ENCODE results near the gene ELMO2. TPM values are rescaled to one million over a fixed set of nuclear protein-coding genes. Genes with fewer than 3 reads are reported as not detected.
"Not testable (repeated sequence)": the region's sequence is repeated elsewhere in the genome, so short reads cannot be mapped to it uniquely, and the experiment has no call there.

The ELMO2 gene
- total RNA-seq, 1 donor from 2014 or later = 97.7 TPM

DNA sequence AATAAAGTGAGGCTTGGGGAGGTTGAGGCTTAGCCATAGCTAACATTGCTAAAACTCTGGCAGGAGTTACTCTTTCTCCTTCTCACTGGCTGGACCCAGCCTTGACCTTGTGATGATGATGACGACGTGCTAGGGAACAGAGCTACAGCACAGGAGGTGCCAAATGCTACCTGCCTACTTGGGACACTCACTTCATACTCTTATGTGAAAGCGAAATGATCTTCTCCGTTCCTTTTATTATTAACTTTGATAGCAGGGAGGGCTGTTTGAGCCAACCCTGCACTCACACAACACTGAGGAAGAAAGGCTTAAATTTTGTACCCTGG lies 1.2 kb upstream of the ELMO2 start:
- intact Hi-C loops (cut with micrococcal nuclease) = loop anchor here (2.0 kb wide), 2 partner anchors 385 to 527 kb away; partner anchors contain the start of gene ZSWIM1

DNA sequence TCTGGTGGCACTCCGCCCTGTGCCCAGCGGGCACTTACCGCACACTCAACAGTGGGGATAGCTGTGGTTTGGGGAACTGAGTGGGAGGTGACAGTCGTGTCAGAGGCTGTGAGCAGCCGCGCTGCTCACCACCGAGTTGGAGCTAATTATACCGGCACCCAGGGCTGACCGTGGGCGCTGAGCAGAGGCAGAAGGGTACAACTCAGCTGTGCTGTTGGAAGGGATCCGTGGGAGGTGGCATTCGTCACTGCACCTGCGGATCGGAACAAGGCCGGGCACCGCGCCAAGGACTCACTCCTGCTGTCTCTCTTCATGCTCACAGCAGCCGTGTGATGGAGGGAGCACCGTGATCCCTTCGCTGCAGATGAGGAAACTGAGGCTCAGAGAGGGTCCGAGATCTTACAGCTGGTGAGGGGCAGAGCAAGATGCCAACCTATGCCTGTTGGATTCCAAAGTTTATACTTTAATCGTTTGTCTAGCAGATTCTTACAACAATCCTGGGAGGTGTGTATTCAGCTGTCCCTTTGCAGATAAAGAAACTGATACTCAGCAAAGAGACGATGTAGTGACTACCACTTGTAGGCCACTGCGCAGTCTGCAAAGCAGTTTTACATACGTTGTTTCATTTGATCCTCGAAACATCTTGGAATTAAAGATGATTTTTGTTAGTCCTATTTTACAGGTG lies 713 bp upstream of the ELMO2 start:
- intact Hi-C loops (cut with micrococcal nuclease) = loop anchor here (1.0 to 2.0 kb wide), 10 partner anchors 43 to 1447 kb away; partner anchors contain the start of genes TOMM34, TP53RK, UBE2C and ZNF335

DNA sequence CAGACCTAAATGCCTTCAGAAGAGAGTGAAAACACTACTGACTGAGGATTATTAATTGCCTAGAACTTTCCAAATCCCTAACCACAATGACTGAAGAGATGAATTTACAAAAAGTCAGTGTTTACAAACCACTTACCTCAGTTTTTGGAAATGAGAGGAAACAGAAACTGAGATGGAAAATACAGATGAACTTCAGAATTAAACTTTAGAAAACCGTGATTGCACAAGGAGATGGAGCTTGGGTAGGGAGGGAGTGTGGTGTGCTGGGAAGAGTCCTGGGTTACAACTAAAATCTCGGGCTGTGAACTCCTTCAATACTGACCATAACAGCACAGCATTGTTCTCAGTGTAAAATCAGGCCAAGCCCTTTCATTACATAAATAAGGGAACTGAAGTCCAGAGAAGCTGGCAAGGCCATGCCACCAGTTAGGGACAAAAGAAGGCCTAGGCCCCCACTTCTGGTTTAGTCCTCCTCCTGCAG lies 4.0 kb downstream of the ELMO2 start:
- intact Hi-C loops (cut with micrococcal nuclease) = loop anchor here (5.0 kb wide), 1 partner anchor 590 kb away; no protein-coding TSS in a partner anchor

DNA sequence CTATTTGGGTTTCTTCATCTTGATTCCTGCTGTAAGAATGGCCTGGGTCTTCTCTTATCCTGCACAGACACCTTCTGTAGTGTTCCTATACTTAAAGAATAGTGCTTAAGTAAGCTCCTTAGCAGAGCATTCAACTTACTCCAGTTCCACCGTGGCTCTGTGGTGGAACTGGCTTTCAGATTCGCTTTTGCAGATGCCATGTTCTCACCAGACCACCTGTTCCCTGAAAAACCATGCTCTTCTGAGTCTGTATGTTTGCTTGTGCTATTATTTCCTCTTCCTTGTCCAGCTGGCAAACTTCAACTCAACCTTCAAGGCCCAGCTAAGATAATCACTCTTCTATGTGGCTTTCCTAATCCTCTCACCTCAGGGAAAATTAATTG lies 4.9 kb downstream of the ELMO2 start:
- intact Hi-C loops (cut with micrococcal nuclease) = loop anchor here (1.0 to 5.0 kb wide), 5 partner anchors 10 to 591 kb away; partner anchors contain the start of gene TP53RK

DNA sequence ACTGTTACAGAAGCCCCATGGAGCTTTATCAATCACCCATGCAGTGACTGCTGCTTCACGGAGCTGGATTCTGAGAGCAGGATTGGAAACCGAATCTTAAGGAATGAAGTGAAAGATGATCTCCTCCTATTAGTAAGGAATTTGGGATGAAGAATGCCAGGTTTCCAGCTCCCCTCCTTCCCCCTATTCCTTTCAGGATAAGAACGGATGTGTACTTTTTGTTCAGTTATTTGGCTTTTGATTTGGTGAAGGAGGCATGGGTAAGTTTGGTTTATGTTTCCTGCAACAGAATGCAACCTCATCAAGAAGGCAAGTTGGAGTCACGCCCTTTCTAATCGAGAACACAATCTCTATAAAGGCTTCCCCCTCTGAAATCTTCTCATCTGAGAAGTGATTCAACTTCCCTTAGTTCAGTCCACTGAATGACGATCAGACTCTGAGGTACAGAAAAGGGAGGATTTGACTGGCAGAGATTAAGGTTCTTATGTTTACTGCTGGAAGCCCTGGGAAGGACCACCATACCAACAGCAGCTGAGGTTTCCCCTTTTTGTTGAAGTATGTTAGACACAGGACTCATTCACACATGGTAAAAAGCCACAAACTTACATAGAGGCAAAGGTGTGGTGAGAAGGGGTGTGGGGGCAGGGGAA lies 5.5 kb downstream of the ELMO2 start:
- intact Hi-C loops (cut with micrococcal nuclease) = loop anchor here (1.0 to 5.0 kb wide), 5 partner anchors 10 to 591 kb away; partner anchors contain the start of gene TP53RK

DNA sequence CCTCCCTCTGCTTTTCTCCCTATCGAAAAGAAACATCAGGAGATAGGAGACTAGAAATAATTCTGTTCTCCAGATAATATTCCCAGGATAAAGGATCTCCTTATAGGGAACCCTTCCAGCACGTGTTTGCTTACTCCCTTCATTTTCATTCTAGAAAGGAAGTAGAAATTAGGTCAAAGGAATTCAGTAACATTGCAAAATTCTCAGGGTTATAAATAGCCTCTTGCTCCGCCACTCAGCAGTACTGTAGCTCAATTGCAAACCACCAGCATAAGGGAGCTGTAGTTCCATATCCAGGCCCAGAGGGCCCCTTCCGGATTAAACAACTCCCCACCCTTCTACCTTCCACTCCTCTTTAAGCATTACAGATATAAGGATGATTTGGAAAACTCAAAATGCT lies 6.2 kb downstream of the ELMO2 start:
- intact Hi-C loops (cut with micrococcal nuclease) = loop anchor here (2.0 to 5.0 kb wide), 2 partner anchors 153 to 592 kb away; no protein-coding TSS in a partner anchor

DNA sequence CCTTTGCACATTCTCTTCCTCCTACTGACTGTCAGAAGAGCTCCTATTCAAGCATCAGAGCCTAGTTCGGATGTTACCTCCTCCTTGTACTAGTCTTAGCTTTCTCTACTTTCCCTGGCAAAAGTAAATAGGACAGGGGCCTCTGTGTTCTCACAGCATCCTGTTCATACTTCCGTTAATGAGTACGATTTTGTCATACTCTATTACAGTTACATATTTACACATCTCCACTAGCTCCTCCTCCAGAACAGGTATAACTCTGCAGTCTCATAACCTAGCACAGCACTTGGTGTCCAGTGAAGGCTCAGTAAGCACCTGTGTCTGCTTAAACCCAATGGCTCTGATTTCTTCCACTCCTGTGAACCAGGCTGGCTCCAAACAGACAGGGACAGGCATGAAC lies 7.0 kb downstream of the ELMO2 start:
- intact Hi-C loops (cut with micrococcal nuclease) = no loop called here

DNA sequence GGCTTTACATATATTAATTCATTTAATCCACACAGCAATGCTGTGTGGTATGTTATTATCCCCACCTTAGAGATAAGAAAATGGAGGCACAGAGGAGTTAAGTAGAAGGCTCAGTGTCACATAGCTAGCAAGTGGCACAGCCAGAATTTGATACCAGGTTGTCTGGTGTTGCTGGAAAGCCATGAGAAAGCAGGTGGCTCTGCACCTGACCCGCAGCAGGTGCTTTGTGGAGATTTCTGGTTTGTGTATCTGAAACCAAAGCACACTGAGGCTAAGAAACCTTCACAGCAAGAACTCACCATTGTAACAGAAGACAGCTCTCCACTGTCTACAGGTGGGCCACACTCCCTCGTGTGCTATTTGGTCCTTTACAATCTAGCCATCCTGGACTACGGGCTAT lies 7.5 kb downstream of the ELMO2 start:
- intact Hi-C loops (cut with micrococcal nuclease) = no loop called here

DNA sequence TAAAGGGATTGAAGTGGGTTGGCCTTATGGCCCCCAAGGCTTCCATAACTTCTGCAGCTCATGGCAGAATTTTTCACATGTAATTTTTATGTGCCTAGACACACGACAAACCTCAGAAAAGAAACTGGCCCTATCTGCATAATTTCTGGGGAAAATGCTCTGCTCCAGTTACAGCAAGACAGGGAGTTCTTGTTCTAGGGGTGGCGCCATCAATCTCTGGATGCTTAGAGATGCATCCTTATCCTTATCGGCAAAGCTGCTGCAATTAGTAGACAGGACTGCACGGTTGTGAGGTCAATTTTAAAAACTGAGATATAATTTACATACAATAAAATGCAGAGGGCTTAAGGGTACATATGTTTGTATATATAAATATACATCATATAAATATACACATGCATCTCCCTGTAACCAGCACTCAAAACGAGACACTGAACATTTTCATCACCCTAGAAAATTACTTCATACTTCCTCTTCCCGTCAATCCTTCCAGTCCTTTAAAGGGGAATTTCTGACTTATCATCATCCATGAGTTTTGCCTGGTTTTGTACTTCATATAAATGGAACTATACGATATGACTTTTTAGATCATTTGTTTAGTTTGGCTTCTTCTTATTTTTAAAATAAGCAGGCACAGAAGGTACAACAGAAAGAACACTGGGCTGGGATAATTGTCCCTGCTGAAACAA lies 10.2 kb downstream of the ELMO2 start:
- intact Hi-C loops (cut with micrococcal nuclease) = no loop called here

DNA sequence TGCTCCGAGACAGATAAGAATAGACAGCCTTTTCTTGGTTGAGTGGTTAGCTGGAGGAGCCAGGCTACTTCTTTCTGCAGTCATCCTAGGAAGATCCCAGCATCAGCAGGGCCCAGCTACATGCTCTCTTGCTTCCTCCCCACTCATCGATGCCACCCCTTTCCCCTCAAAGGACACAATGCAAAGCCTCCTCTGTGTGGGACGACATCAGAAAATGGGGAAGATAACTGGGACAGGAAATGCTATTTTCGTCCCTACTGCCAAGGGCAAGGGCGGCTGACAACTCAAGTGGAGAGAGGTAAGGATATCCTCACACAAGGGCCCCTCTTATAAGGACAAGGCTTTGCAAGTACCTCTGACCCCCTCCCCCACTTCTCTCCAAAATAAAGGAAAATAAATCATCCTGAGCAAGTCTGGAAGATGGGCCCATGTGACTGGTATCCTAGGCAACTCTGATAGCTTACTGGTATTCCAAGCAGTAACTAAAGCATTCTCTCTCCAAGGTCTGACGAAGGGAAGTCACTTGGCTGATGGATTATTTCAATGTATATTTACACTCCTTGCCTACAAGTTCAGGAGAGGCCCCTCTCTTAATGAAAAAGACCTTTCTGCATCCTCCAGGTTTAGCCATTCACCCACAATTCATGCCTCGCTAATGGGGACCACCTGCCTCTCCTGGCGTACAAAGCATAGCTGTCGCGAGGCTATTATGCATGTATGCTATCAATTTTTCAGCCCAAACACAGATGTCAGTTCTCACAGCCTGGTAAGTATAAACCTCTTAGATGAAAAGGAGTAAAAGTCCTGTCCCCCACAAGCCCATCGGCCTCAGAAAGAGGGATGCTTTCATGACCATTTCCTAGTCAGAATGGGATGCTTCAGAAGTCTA lies 11.3 kb downstream of the ELMO2 start:
- intact Hi-C loops (cut with micrococcal nuclease) = no loop called here

DNA sequence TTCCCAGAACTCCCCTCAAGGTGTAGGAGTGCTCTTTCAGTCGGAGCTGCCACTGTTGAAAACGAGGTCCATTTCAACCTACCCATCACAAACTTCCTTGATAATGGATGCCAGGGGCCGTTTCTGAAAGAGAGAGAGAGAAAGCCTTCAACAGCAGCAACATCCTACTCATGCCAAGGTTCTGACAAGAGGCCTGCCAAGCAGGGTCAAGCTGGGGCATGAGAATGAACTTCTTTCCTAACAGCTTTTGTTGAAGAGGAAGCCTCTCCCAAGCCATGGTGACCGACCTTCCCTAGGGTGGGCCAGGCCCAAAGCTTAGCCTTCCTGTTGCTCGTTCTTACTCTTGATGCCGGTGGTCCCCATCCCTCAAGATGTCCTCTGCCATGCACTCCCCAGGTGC lies 12.4 kb downstream of the ELMO2 start:
- intact Hi-C loops (cut with micrococcal nuclease) = no loop called here

DNA sequence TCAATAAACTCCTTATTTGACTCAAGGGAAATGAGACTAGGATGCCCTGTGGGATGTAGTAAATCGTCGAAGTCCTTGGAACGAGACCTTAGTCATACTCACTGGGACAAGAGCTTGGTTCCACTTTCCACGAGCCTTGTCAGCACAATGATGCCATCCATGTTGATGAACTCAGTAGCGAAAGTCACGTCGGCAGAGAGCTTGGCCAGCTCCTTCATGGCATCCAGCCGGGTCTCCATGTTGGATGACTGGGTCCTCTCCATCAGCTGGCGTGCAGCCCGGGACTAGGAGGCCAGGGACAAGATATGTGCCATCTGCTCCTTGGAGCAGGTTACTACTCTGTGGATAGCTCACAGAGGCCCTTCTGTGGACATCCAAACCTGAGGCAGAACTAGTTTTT lies 17.5 kb downstream of the ELMO2 start:
- intact Hi-C loops (cut with micrococcal nuclease) = no loop called here

DNA sequence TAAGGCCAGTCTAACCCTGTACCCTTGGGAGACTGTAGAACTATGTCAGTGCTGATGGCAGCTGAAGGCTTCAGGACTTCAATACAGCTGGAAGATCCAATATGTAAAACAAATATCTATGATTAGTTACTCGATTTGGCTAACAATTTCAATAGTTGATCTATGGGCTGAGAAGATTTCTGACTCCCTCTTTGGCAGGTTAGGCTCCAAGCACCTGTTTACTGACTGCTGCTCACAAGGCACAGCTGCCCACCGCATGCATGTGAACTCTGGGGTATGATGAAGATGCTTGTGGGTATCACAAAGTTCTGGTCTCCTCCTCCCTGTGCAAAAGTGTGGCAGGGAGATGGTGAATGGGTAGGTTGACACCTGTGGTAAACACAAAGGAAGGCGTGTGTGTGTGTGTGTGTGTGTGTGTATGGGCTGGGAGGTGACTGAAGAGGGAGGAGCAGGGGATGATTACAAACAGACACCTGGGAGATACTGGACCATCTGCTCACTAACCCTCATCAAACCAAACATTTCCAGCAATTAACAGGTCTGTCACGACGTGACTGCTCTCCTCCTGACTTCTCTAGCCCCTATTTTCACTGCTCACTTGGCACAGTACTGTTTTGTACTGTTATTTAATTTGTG lies 18.1 kb downstream of the ELMO2 start:
- intact Hi-C loops (cut with micrococcal nuclease) = no loop called here

DNA sequence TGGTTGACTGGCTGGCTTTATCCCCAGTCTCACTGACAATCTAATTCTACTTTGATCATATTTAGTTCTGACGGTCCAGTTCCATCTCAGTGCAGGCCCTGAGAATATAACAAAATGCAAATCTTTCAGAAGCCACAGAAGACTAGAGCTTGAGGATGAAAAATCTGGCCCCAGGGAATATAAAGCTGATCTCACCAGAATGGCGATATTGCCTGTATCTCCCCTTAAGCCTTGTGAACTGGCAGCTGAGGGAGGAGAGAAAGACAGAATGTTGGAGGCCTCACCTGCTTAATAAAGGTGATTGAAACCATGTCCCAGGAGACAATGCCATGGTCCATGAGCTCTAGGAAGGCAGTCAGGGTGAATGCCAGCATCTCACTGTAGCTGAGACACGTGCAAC lies 19.4 kb downstream of the ELMO2 start:
- intact Hi-C loops (cut with micrococcal nuclease) = not testable (repeated sequence)

DNA sequence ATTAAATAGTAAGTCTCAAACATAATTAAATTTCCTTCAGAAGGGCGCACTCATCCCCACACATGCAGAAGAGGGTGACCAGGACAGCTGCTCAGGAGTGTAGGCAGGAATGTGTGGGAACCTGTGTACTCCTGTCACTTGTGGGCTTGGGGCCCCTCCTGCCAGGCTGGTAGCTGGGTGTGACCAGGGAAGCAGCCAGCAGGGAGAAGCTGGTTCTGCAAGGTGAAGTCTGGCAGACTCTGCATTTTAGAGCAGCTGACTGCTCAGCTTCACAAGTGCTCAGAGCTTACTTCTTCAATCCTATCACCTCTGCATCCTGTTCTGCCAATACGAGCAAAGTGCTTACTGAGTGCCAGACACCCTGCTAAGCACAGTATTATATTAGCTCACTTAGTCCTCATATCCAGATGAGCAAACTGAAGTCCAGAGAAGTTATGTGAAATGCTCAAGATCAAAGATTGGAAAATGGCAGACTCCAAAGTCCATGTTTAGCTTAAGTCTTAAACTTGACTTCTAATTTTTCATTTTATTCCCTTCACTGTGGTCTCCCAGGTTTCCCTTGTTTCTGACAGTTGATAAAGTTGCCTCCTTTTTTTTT lies 27.9 kb downstream of the ELMO2 start:
- intact Hi-C loops (cut with micrococcal nuclease) = no loop called here

DNA sequence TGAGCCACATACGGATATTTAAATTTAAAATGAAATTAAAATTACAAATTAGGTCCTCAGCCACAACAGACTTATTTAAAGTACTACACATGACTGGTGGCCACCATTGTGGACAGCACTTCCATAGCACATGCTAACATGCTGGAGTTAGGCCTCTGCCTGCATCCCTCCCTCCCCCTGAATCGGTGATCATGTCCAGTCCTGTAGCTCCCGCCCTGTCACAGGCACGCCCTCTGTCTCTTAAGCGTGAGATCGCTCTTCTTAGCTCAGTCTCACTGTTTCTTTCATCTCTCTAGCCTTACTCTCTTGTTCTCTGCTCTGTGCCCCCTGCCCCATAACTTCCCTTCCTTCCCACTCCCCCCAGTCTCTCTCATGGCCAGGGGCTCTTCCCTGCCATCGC lies 28.9 kb downstream of the ELMO2 start:
- intact Hi-C loops (cut with micrococcal nuclease) = no loop called here

DNA sequence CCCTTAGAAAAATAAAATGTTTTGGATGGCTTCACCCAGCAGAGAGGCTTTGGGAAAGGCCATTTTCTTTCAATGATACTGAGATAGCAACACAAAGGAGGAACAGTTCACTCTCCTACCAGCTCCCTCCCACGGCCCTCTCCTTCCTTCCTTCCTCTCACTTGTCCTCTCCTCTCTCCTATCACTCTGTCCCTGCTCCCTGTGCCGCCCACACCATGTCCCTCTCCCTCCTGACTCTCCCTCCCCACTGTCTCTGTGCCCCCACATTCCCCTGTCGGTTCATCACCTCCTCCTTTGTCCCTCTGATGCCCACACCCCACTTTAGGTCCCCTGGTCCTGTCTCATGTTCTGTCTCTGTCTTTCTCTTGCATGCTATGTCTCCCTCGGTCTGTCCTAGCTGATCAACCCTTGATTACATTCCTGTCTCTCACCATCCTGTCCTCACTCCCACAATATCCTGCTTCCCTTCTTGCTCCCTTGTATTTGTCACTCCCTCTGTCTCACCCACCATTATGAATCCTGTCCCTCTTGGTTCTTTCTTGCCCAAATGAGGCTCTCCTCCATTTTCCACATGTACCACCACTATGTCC lies 30.1 kb downstream of the ELMO2 start:
- intact Hi-C loops (cut with micrococcal nuclease) = no loop called here

DNA sequence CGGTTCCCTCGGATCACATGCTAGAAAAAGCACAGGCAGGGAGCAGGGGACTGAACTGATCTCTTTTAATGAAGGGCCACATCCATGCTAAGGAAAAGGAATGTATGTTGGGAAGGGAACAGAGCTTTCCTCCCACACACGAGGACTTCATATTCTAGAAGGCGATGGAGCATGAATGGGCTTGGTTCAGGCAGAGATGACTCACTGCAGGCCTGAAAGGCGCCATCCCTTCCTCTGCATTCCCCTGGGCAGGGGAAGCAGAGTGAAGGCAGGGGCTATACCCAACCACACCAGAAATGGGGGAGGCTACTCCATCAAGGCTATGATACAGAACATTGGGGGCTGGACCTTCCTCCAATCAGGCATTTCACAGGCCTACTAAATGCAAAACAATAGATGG lies 30.6 kb downstream of the ELMO2 start:
- intact Hi-C loops (cut with micrococcal nuclease) = no loop called here

DNA sequence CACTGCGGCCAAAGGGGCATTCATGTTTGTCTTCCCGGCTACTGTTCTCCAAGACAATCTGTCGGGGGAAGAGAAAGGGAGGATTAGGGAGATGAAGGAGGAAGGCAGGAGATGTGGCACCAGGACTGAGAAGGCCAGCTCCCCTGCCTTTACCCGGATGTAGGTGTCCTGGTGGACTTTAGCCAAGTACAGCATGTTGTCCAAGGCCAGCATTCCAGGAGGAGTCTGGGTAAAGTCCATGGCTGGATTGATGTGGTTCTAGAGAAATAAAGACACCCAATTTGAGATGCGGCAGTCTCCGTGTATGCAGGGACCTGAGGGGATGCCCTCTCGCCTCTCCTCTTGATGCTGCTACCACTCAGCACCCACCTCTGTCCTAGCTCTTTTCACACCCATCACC lies 32.0 kb downstream of the ELMO2 start:
- intact Hi-C loops (cut with micrococcal nuclease) = no loop called here

DNA sequence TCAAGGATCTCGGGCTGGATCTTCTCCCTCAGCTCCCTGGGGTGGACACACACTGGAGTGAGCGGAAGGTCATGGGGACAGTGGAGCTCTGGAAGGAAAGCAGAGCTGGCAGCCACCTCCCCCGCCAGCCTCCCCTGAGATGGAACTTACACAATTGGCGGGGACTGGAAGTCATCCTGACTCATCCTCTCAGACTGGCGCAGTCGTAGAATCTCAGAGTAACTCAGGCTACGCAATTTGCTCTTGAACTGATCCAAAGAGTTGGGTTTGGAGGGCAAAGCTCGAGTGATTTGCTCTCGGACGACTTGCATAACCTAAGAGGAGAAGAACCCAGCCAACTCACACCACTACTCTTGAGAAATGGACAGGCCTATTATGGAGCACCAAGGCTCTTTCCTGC lies 34.8 kb downstream of the ELMO2 start:
- intact Hi-C loops (cut with micrococcal nuclease) = no loop called here

Data from T-helper 1 cell treated with Interleukin-12 subunit alpha and Interleukin-12 subunit beta and Interleukin-4 antibody, amounts not matched to agents 30 ng/mL and 1 ng/mL, for 36 hours (primary cell).